Measurements from ENCODE around the gene RABGAP1L. TPM values are rescaled to one million over a fixed set of nuclear protein-coding genes. Genes with fewer than 3 reads are reported as not detected.
A peak's percentile ranks its signal among the peaks of the same experiment; 100 is the strongest.

The RABGAP1L gene
- polyA plus RNA-seq, 1 donor (not counting 4 experiments of a cell fraction or from before 2014, with no cell fraction given) = 24.2 TPM

DNA sequence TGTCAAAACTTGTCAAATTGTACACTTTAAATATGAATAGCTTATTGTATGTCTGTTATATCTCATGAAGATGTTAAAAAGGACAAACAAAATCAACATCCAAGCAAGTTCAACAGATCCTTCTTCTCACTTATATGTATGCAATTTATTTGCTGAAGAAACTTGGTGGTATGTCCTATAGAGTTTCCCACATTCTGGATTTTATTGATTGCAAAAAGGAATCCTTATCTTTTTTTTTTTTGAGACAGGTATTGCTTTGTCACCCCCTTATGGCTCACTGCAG lies 5.6 kb upstream of the RABGAP1L start:
- Histone ChIP-seq H3K9me3 (ENCODE audit: control insufficient read depth, low read depth, low read length) (no peaks in the 10 kb centered on the region), H3K36me3 (ENCODE audit: control insufficient read depth in 2 of 2, extremely low read depth in 1 of 2, insufficient read depth in 2 of 2, low read length in 2 of 2) (no peaks in the 10 kb centered on the region), H3K9me1 (ENCODE audit: control insufficient read depth, extremely low read depth, insufficient read depth, low read length) (no peaks in the 10 kb centered on the region), H3K9ac (ENCODE audit: control insufficient read depth, extremely low read depth, insufficient read depth, low read length) (no peak overlapping the region), H3K27ac (ENCODE audit: control insufficient read depth, insufficient read depth, low read length) (no peak overlapping the region), H3K4me2 (ENCODE audit: control insufficient read depth, extremely low read depth, insufficient read depth, low read depth, low read length) (peak overlapping the region; percentile 24), H3K4me3 (ENCODE audit: control insufficient read depth in 2 of 3, extremely low read depth in 1 of 3, insufficient read depth in 2 of 3, low read depth in 1 of 3, low read length in 3 of 3) (no peak overlapping the region), H3K79me2 (ENCODE audit: control insufficient read depth, insufficient read depth, low read length) (no peaks in the 10 kb centered on the region), H2AFZ (ENCODE audit: control insufficient read depth, low read length) (no peak overlapping the region), H3K4me1 (ENCODE audit: control insufficient read depth, extremely low read depth, insufficient read depth, low read length) (peaks cover 36% of the 10 kb centered on the region), H4K20me1 (ENCODE audit: control insufficient read depth, extremely low read depth, insufficient read depth, low read length) (no peaks in the 10 kb centered on the region), H3K27me3 (ENCODE audit: control insufficient read depth, extremely low read depth, insufficient read depth, low read length) (no peaks in the 10 kb centered on the region)
- dilution Hi-C loops (cut with MboI; ENCODE audit: extremely low pct_ligation_motif_present, low sequenced_read_pairs) = no loop called here
- DNase-seq (ENCODE audit: low read depth, low spot score) (no peak), FAIRE-seq (no peak)
- TF ChIP-seq EZH2 (IDR thresholded peaks at IDR 0.05; ENCODE audit: low read length) (no peak), CTCF (optimal IDR thresholded peaks at IDR 0.05 in 1 of 3, IDR thresholded peaks at IDR 0.05 in 1 of 3, conservative IDR thresholded peaks at IDR 0.05 in 1 of 3; ENCODE audit: extremely low read depth in 1 of 3, insufficient read depth in 2 of 3, low read length in 3 of 3) (no peak)

GRCh38 chr1:174156437-174156836 lies 2.9 kb upstream of the RABGAP1L start:
- Histone ChIP-seq H3K9ac (ENCODE audit: control insufficient read depth, extremely low read depth, insufficient read depth, low read length) (no peak overlapping the region), H2AFZ (ENCODE audit: control insufficient read depth, low read length) (no peak overlapping the region), H3K36me3 (ENCODE audit: control insufficient read depth in 2 of 2, extremely low read depth in 1 of 2, insufficient read depth in 2 of 2, low read length in 2 of 2) (no peaks in the 10 kb centered on the region), H3K9me3 (ENCODE audit: control insufficient read depth, low read depth, low read length) (no peaks in the 10 kb centered on the region), H3K27ac (ENCODE audit: control insufficient read depth, insufficient read depth, low read length) (no peak overlapping the region), H3K4me1 (ENCODE audit: control insufficient read depth, extremely low read depth, insufficient read depth, low read length) (peaks cover 43% of the 10 kb centered on the region), H3K27me3 (ENCODE audit: control insufficient read depth, extremely low read depth, insufficient read depth, low read length) (no peaks in the 10 kb centered on the region), H3K9me1 (ENCODE audit: control insufficient read depth, extremely low read depth, insufficient read depth, low read length) (no peaks in the 10 kb centered on the region), H4K20me1 (ENCODE audit: control insufficient read depth, extremely low read depth, insufficient read depth, low read length) (no peaks in the 10 kb centered on the region), H3K4me2 (ENCODE audit: control insufficient read depth, extremely low read depth, insufficient read depth, low read depth, low read length) (no peak overlapping the region), H3K79me2 (ENCODE audit: control insufficient read depth, insufficient read depth, low read length) (peaks cover 9% of the 10 kb centered on the region), H3K4me3 (ENCODE audit: control insufficient read depth in 2 of 3, extremely low read depth in 1 of 3, insufficient read depth in 2 of 3, low read depth in 1 of 3, low read length in 3 of 3) (no peak overlapping the region)
- FAIRE-seq (no peak), DNase-seq (ENCODE audit: low read depth, low spot score) (no peak)
- TF ChIP-seq EZH2 (IDR thresholded peaks at IDR 0.05; ENCODE audit: low read length) (no peak), CTCF (optimal IDR thresholded peaks at IDR 0.05 in 1 of 3, IDR thresholded peaks at IDR 0.05 in 1 of 3, conservative IDR thresholded peaks at IDR 0.05 in 1 of 3; ENCODE audit: extremely low read depth in 1 of 3, insufficient read depth in 2 of 3, low read length in 3 of 3) (no peak)
- dilution Hi-C loops (cut with MboI; ENCODE audit: extremely low pct_ligation_motif_present, low sequenced_read_pairs) = no loop called here

Measured in keratinocyte (primary cell).